Large intestine (tissue), 3 donors: Measurements from ENCODE around the gene RPTOR. TPM values are rescaled to one million over a fixed set of nuclear protein-coding genes. Genes with fewer than 3 reads are reported as not detected.

Experiments used
- DNase-seq, 2 donors: peaks; one replicate each; pipeline versions ENCODE4 v3.0.0 to v3.0.0-alpha.2; 2013
- H3K27ac ChIP-seq: one replicate; pipeline ENCODE4 v1.5.1; 2013; ENCODE audit warnings: low read length
- H3K27me3 ChIP-seq: 2 replicates; pipeline ENCODE4 v1.6.1; 2013; ENCODE audit warnings: low read length; ENCODE audit not compliant: control insufficient read depth, insufficient read depth
- H3K36me3 ChIP-seq: 2 replicates; pipeline ENCODE4 v1.6.1; 2013; ENCODE audit warnings: low read length; ENCODE audit not compliant: control insufficient read depth, insufficient read depth
- H3K4me1 ChIP-seq: one replicate; pipeline ENCODE4 v1.6.1; 2013; ENCODE audit warnings: low read length; ENCODE audit not compliant: control insufficient read depth, insufficient read depth
- H3K4me3 ChIP-seq: one replicate; pipeline ENCODE4 v1.5.1; 2013; ENCODE audit warnings: low read length
- H3K9me3 ChIP-seq: one replicate; pipeline ENCODE4 v1.6.1; 2013; ENCODE audit warnings: mild to moderate bottlenecking, low read depth, low read length, moderate library complexity; ENCODE audit not compliant: control insufficient read depth
- WGBS: methylation state at CpG from one replicate; pipeline ENCODE4 v1.1.5; 2013; ENCODE audit warnings: low lambda C conversion rate; ENCODE audit not compliant: insufficient coverage; 5-methylcytosine and 5-hydroxymethylcytosine counted together
- polyA plus RNA-seq: library from polyadenylated mRNA; unstranded; fragments of 120-200 nt; gene quantifications from one replicate; pipeline ENCODE4 v1.2.1, GENCODE V29; 2013

RPTOR gene
- polyA plus RNA-seq, 1 donor, result 16.8 TPM

DNA sequence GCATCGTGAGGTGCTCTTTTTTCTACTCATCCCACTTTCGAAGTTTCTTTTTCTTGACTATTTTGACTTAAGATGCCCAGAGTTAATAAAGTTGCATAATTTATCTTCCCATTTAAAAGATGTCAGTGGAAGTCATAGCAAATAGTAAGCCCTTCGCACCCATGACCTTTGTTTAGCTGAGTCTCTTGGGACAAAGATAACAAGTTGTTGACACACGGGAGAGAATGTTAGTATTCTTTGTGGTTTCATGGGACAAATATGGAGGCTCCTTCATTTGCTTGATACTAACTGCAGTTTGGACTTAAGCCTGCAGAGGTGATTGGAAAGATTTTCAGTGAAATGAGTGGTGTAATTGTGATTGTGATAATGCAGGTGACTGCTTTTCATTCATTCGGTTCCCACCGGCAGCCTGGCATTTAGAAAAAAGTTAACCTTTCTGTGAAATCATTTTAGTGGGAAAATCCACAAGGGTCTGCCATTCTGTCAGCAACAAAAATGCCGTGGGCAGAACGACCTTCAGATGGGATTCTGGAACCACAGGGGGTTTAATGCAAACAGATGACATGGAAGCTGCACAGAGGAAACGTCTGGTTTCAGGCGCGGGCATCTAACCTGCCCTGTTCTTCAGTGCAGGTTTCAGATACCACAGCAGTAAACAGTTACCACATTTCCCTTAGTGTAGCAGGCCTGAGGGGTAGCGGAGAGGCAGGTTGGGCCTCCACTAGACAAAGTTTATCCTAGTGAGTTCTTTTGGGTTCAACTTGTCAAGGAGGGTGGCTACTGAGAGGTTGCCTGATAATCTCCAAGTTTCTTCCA lies 123.0 kb downstream of the RPTOR start:
- no peaks in the 10 kb centered on the region for H3K9me3 ChIP-seq
- 92% methylated on average over 2 of the region's 12 CpGs for WGBS
- no peak overlapping the region for H3K4me3 ChIP-seq
- H3K27ac ChIP-seq, result no peak overlapping the region
- no peaks in the 10 kb centered on the region for H3K36me3 ChIP-seq
- H3K27me3 ChIP-seq, result no peaks in the 10 kb centered on the region
- peak in 1 of 2 donors; percentile 13 for DNase-seq
- peaks cover 10% of the 10 kb centered on the region for H3K4me1 ChIP-seq

DNA sequence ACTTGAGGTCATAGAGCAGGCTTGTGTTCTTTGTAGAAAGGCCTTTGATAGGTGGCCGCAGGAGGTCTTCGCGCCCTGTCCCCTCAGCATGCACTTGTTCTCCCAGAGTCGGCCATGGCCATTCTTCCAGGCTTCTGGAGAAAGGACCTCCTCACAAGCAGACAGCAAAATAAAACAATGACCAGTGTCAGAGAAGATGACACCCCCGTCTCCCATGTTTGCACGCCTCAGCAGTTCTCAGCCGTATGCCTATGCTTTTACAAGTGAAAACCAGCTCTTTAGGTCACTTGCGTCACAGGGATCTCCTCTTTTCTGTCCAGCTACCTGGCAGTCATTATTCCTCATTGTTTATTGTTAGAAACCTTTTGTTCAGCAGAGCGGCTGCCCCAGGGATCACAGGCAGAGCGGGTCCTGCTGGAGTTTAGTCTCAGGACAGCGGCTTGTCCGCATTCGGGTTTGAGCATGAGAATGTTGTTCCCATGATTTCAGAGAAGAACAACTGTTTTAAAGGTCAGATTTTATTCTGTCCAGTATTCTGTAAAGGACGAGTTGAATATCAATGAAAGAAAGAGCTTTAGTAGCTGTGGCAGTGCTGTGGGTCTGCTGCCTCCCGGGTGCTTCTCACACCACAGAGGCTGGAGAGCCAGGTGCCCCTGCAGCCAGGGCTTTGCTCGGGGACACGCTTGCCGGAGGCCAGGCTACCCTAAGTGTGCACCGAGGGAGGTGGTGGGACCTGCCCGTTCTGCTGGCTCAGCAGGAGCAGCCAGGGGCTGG lies 123.9 kb downstream of the RPTOR start:
- H3K4me1 ChIP-seq, result peaks cover 10% of the 10 kb centered on the region
- no peaks in the 10 kb centered on the region for H3K27me3 ChIP-seq
- 100% methylated on average over 1 of the region's 20 CpGs for WGBS
- no peak overlapping the region for H3K4me3 ChIP-seq
- H3K27ac ChIP-seq, result no peak overlapping the region
- no peak for DNase-seq
- H3K36me3 ChIP-seq, result no peaks in the 10 kb centered on the region
- H3K9me3 ChIP-seq, result no peaks in the 10 kb centered on the region

DNA sequence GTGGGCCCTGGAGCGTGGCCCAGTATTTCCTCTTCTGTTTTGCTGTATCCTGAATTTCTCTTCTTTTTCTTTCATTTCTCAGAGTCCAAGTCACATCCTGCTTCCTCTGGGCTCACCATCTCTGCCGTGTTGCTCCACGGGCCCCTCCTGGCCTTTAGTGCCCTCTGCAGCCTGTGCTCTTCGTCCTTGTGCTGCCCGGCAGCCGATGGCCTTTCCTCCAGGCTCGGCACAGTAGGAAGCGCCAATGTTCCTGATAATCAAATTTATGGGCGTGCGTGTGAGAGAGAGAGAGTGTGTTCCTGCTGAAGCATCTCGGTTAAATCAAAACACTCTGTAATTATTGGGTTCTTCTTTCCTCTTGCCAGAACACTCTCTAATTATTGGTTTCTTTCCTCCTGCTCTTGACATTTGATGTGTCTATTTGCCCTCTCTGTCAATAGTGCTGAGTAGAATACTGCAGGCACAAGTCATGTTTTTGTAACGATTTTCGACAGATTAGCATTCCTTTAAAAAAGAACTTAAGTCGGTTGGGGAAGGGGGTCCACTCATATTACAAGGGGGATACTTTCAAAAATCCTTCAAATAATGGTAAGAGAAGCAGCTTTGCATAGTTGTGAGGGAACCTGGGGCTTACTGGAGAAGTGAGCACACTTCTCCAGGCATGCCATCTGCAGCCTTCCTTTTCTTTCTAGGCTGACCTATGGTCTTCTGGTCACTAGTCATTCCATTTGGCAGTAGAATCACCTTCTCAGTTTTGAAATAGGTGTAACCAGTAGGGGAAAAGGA lies 126.6 kb downstream of the RPTOR start:
- Histone ChIP-seq H3K36me3 (no peaks in the 10 kb centered on the region), H3K27me3 (no peaks in the 10 kb centered on the region), H3K27ac (no peak overlapping the region), H3K4me1 (peaks cover 4% of the 10 kb centered on the region), H3K4me3 (no peak overlapping the region), H3K9me3 (no peaks in the 10 kb centered on the region)
- 76% methylated on average over 2 of the region's 14 CpGs for WGBS
- no peak for DNase-seq

DNA sequence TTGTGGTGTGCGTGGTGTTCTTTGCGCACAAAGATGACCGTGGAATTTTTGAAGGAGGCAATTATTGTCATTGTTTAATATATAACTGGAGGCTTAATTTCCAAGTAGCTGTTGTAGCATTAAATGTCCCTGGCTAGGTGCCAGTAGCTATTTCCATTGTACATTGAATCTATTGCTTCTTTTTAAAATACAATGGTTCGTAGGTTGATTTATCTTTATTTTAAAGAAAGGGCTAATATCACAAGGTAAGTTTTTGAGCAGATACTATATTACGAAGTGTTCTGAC lies 127.1 kb downstream of the RPTOR start:
- Histone ChIP-seq H3K4me1 (peaks cover 4% of the 10 kb centered on the region), H3K9me3 (no peaks in the 10 kb centered on the region), H3K27ac (no peak overlapping the region), H3K4me3 (no peak overlapping the region), H3K36me3 (no peaks in the 10 kb centered on the region), H3K27me3 (no peaks in the 10 kb centered on the region)
- DNase-seq, result no peak
- 81% methylated on average over 5 of the region's 5 CpGs for WGBS

DNA sequence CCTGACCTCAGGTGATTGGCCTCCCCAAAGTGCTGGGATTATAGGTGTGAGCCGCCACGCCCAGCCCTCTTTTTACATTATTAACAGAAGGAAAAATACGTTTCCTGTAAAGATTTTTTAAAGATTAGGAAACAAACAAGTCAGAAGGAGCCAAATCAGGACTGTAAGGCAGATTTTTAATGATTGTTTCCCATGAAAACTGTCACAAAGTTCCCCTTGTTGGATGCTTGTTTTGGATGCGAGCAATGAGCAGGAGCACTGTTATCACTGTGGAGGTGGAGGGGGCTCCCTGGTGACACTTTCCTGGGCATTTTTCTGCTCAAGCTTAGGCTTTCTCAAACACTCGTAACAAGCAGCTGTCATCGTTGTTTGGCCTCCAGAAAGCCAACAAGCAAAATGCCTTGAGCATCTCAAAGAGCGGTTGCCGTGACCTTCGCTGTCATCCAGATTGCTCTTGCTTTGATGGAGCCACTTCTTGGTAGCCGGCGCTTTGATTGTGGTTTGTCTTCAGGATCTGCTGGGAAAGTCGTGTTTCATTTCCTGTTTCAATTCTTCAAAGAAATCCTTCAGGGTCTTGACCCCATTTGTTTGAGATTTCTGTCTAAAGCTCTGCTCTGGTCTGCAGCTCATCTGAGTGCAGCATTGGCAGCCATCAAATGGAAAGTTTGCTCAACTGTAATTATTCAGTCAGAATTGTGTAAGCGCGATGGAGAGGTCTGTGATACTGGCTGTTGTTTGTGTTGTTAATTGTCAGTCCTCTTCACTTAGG lies 128.7 kb downstream of the RPTOR start:
- no peak overlapping the region for H3K4me3 ChIP-seq
- H3K27me3 ChIP-seq, result no peaks in the 10 kb centered on the region
- H3K4me1 ChIP-seq, result no peaks in the 10 kb centered on the region
- H3K36me3 ChIP-seq, result no peaks in the 10 kb centered on the region
- no peak overlapping the region for H3K27ac ChIP-seq
- H3K9me3 ChIP-seq, result no peaks in the 10 kb centered on the region
- WGBS, result 100% methylated on average over 1 of the region's 14 CpGs
- no peak for DNase-seq

DNA sequence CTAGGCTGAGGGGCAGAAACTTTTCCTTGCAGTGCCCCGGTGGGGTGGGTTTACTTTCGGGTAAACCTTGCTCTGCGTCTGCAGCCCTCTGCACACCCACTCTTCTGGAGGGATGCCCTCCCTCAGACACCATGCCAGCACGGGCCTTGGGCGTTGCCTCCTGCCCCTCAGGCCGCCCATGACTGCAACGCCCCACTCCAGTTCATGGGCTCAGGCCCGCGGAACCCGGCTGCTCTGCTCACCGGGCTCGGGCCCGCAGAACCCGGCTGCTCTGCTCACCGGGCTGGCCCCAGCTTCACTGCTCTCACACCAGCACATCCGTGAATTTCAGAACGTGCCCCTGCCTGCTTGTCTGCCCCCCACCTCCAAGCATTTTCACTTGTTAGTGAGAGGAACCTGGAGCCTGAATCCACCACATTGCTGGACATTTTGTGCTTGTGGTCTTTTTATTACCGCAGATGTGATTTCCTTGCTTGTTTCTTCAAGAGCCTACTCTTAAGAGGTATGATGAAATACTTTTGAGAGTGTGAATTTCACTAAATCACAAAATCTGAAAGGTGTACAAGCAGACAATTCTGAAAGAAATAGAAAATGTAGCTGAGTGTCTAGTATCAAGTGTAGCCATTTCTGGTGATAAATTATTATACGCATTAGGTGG lies 130.9 kb downstream of the RPTOR start:
- no peak overlapping the region for H3K27ac ChIP-seq
- H3K4me1 ChIP-seq, result no peaks in the 10 kb centered on the region
- no peak for DNase-seq
- H3K27me3 ChIP-seq, result no peaks in the 10 kb centered on the region
- H3K4me3 ChIP-seq, result no peak overlapping the region
- no peaks in the 10 kb centered on the region for H3K9me3 ChIP-seq
- H3K36me3 ChIP-seq, result no peaks in the 10 kb centered on the region
- WGBS, result 80% methylated on average over 2 of the region's 19 CpGs

DNA sequence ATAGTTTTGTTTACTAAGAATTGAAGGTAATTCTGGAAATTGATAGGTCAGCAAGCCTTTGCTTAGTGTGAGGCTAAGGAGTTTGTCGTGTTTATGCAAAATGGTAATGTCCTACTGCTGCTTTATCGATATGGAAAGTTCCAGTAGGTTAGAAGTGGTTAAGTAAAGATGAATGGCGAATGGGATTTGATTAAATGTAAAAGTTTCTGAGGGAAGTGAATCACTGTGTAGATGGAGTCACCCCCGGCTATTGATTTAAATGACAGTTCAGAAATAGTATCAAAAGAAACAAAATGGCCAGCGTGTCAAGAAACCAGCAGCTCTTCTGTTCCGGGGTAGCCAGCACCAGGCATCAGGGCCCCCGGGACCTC lies 131.4 kb downstream of the RPTOR start:
- DNase-seq, result no peak
- Histone ChIP-seq H3K9me3 (no peaks in the 10 kb centered on the region), H3K4me1 (no peaks in the 10 kb centered on the region), H3K27ac (no peak overlapping the region), H3K36me3 (no peaks in the 10 kb centered on the region), H3K27me3 (no peaks in the 10 kb centered on the region), H3K4me3 (no peak overlapping the region)
- WGBS, result 90% methylated on average over 2 of the region's 7 CpGs

DNA sequence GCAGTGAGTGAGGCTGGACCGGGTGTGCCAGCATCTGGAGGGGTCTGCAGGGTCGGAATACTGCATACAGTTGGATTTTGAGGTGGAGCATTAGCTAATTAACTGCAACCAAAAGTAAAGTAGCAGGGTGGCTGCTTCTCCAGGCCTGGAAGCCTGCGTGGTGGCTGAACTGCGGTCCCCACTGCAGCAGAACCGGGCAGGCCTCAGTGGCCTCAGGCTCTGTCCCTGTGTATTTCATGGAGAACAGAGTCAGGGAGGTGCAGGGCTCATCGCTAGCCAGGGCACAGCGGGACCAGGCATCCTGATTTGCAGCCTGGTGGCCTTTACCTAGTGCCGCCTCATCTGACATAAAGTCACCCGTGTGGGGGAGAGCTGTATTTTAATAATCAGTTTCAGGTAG lies 131.9 kb downstream of the RPTOR start:
- Histone ChIP-seq H3K27ac (no peak overlapping the region), H3K4me1 (no peaks in the 10 kb centered on the region), H3K27me3 (no peaks in the 10 kb centered on the region), H3K9me3 (no peaks in the 10 kb centered on the region), H3K4me3 (no peak overlapping the region), H3K36me3 (no peaks in the 10 kb centered on the region)
- no CpG with 5 or more reads among the region's 9 CpGs for WGBS
- DNase-seq, result no peak

DNA sequence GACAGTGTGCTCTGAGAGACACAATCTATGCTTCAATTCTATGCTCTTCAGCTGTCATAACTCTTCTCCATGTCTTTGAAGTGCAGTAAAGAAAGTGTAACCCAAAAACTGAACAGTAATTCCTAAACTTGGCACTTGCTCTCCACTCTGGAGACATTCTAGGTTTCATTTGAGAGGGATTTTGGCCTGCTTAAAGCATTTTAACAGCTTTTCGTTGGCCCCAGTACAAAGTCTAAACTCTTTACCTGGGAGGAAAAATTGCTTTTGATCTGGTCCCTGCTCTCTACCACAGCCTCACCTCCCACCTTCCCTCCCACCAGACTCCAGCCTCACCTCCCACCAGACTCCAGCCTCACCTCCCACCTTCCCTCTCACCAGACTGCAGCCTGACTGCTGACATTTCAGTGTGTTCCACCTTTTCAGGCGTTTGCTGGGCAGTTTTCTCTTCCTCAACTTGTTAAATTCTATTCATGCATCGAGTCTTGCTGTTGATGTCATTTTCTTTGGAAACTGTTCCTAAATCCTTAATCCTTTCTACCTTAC lies 132.6 kb downstream of the RPTOR start:
- WGBS, result 93% methylated on average over 2 of the region's 3 CpGs
- Histone ChIP-seq H3K27ac (no peak overlapping the region), H3K4me3 (no peak overlapping the region), H3K27me3 (no peaks in the 10 kb centered on the region), H3K9me3 (no peaks in the 10 kb centered on the region), H3K4me1 (no peaks in the 10 kb centered on the region), H3K36me3 (no peaks in the 10 kb centered on the region)
- DNase-seq, result no peak
